ENCODE results near the gene ACADS. TPM values are rescaled to one million over a fixed set of nuclear protein-coding genes. Genes with fewer than 3 reads are reported as not detected.

ACADS gene
- total RNA-seq, 1 donor from 2014 or later = 0.88 TPM

DNA sequence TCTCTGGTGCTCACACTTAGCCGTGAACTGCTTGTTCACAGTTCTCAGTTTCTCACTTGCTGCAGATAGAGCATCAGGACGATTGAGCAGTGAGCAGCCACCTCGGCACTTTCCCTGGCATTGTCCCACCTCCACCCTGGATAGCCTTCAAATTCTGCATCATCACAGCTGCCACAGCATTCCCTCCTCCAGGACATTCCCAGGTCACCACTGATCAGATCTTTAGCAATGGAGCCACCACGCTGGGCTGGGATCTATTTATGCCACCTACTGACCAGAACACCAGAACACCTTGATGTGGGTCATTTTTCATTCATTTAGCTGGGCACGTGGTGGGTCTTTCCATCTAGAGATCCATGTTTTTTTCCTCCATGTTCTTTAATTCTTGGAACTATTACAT lies 23.6 kb downstream of the ACADS start:
- H3K9me3 Mint-ChIP-seq = no peaks in the 10 kb centered on the region
- no peak overlapping the region for H2AFZ ChIP-seq (replicated peaks)
- no peaks in the 10 kb centered on the region for H3K36me3 Mint-ChIP-seq
- no peak for TF ChIP-seq EZH2phosphoT487 (IDR thresholded peaks at IDR 0.05)
- no peak for TF ChIP-seq EZH2 (IDR thresholded peaks at IDR 0.05)
- TF ChIP-seq, protein P1, sequence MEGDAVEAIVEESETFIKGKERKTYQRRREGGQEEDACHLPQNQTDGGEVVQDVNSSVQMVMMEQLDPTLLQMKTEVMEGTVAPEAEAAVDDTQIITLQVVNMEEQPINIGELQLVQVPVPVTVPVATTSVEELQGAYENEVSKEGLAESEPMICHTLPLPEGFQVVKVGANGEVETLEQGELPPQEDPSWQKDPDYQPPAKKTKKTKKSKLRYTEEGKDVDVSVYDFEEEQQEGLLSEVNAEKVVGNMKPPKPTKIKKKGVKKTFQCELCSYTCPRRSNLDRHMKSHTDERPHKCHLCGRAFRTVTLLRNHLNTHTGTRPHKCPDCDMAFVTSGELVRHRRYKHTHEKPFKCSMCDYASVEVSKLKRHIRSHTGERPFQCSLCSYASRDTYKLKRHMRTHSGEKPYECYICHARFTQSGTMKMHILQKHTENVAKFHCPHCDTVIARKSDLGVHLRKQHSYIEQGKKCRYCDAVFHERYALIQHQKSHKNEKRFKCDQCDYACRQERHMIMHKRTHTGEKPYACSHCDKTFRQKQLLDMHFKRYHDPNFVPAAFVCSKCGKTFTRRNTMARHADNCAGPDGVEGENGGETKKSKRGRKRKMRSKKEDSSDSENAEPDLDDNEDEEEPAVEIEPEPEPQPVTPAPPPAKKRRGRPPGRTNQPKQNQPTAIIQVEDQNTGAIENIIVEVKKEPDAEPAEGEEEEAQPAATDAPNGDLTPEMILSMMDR (IDR thresholded peaks at IDR 0.05) = no peak
- H3K36me3 ChIP-seq = no peaks in the 10 kb centered on the region
- H3K4me1 Mint-ChIP-seq = peaks cover 8% of the 10 kb centered on the region
- no peak overlapping the region for H3K9ac ChIP-seq
- H3K4me3 ChIP-seq = no peak overlapping the region
- no peaks in the 10 kb centered on the region for H3K9me3 ChIP-seq (ENCODE audit: low read depth)
- H3K79me2 ChIP-seq (ENCODE audit: low read depth) = no peaks in the 10 kb centered on the region
- no peak for DNase-seq (ENCODE audit: low spot score)
- no peak overlapping the region for H3K27ac Mint-ChIP-seq
- no peak overlapping the region for H3K27ac ChIP-seq
- no peak overlapping the region for H3K4me3 Mint-ChIP-seq
- H3K27me3 Mint-ChIP-seq (ENCODE audit: insufficient read depth, low read depth) = peaks cover 3% of the 10 kb centered on the region
- no peak overlapping the region for H3K4me2 ChIP-seq
- H3K27me3 ChIP-seq = no peaks in the 10 kb centered on the region
- H4K20me1 ChIP-seq (ENCODE audit: low read depth) = no peaks in the 10 kb centered on the region
- no peaks in the 10 kb centered on the region for H3F3A ChIP-seq (ENCODE audit: low read depth)
- no peaks in the 10 kb centered on the region for H3K4me1 ChIP-seq

DNA sequence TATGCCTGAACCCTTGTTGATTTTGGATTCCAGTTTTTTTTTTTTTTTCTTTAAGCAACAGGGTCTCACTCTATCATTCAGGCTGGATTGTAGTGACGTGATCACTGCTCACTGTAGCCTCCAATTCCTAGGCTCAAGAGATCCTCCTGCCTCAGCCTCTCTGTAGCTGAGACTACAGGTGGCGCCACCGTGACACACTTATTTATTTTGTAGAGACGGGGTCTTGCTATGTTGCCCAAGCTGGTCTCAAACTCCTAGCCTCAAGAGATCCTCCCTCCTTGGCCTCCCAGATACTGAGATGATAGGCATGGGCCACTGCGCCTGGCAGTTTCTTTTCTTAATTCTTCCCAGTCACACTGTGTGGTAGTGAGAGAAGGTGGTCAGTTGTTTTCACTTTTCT lies 25.2 kb downstream of the ACADS start:
- DNase-seq (ENCODE audit: low spot score) = no peak
- Histone ChIP-seq H3K79me2 (ENCODE audit: low read depth) (no peaks in the 10 kb centered on the region), H3K4me3 (no peak overlapping the region), H3K36me3 (no peaks in the 10 kb centered on the region), H3K4me2 (no peak overlapping the region), H3K9me3 (ENCODE audit: low read depth) (no peaks in the 10 kb centered on the region), H2AFZ (replicated peaks) (no peak overlapping the region), H3K9ac (no peak overlapping the region), H3K4me1 (no peaks in the 10 kb centered on the region), H4K20me1 (ENCODE audit: low read depth) (no peaks in the 10 kb centered on the region), H3K27ac (no peak overlapping the region), H3K27me3 (no peaks in the 10 kb centered on the region), H3F3A (ENCODE audit: low read depth) (no peaks in the 10 kb centered on the region)
- H3K27me3 Mint-ChIP-seq (ENCODE audit: insufficient read depth, low read depth) = peaks cover 3% of the 10 kb centered on the region
- H3K4me3 Mint-ChIP-seq = no peak overlapping the region
- H3K4me1 Mint-ChIP-seq = peaks cover 8% of the 10 kb centered on the region
- TF ChIP-seq EZH2phosphoT487 (IDR thresholded peaks at IDR 0.05) (no peak), EZH2 (IDR thresholded peaks at IDR 0.05) (no peak)
- TF ChIP-seq, protein P1 (IDR thresholded peaks at IDR 0.05) = no peak
- no peaks in the 10 kb centered on the region for H3K36me3 Mint-ChIP-seq
- H3K9me3 Mint-ChIP-seq = peaks cover 8% of the 10 kb centered on the region
- H3K27ac Mint-ChIP-seq = no peak overlapping the region

DNA sequence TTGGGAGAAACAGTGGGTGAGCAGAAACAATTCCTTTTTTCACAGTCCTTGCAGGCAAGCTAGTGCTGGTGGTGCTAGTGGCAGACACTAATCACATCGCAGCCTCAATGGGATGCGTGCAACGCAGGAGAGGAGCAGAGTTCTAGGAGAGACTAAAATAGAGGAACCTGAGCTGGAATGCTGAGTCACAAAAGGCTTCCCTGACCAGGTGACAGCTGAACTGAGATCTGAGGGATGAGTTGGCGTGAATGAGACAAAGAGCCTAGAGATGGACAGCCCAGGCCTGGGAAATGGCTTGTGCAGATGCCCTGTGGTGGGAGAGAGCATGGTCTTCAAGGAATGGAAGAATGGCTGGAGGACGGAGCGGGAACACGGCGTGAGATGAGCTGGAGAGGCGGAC lies 25.8 kb downstream of the ACADS start:
- H3K27me3 ChIP-seq = no peaks in the 10 kb centered on the region
- peaks cover 8% of the 10 kb centered on the region for H3K4me1 Mint-ChIP-seq
- no peaks in the 10 kb centered on the region for H3K36me3 ChIP-seq
- H2AFZ ChIP-seq (replicated peaks) = no peak overlapping the region
- H3K27ac Mint-ChIP-seq = peak overlapping the region; percentile 4
- H3K4me3 ChIP-seq = no peak overlapping the region
- H3K27me3 Mint-ChIP-seq (ENCODE audit: insufficient read depth, low read depth) = peaks cover 3% of the 10 kb centered on the region
- H3K4me2 ChIP-seq = no peak overlapping the region
- H3F3A ChIP-seq (ENCODE audit: low read depth) = no peaks in the 10 kb centered on the region
- H3K36me3 Mint-ChIP-seq = no peaks in the 10 kb centered on the region
- TF ChIP-seq, protein P1 (IDR thresholded peaks at IDR 0.05) = no peak
- TF ChIP-seq EZH2 (IDR thresholded peaks at IDR 0.05) = no peak
- no peaks in the 10 kb centered on the region for H3K4me1 ChIP-seq
- no peak for DNase-seq (ENCODE audit: low spot score)
- no peak overlapping the region for H3K4me3 Mint-ChIP-seq
- peaks cover 8% of the 10 kb centered on the region for H3K9me3 Mint-ChIP-seq
- no peak overlapping the region for H3K27ac ChIP-seq
- no peaks in the 10 kb centered on the region for H4K20me1 ChIP-seq (ENCODE audit: low read depth)
- no peak overlapping the region for H3K9ac ChIP-seq
- no peaks in the 10 kb centered on the region for H3K9me3 ChIP-seq (ENCODE audit: low read depth)
- H3K79me2 ChIP-seq (ENCODE audit: low read depth) = no peaks in the 10 kb centered on the region

All from neural progenitor cell (in vitro differentiated cells).